NCI-H1048 (cell line): ENCODE results near the gene TEX2.
"Not testable (repeated sequence)": the region's sequence is repeated elsewhere in the genome, so short reads cannot be mapped to it uniquely, and the experiment has no call there.

Source experiments
- DNase-seq: peaks from one replicate; lab custom pipeline; 2025; lab: John Stamatoyannopoulos, UW

Gene TEX2

DNA sequence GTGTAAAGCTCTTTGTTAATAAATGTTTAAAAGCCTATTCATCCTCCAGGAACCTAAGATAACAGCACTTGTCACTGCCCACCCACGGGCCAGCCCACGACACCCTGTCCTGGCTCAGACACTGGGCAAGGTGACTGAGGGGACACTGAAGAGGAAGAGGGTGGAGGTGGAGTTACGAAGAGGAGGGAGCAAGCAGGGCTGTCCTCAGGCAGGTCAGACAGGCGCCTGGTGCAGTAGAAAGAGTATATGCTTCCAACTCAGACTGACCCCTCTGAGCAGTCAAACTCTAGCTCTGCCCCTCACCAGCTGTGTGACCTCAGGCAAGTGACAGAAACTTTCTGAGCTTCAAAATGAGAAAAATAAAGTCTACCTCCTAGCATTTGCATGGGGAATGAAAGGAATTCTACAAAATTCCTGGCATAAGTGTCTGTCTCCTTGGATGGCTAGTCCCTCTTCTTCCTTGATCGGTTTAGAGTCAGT is 22.8 kb downstream of the TEX2 start:
- DNase-seq: no peak

DNA sequence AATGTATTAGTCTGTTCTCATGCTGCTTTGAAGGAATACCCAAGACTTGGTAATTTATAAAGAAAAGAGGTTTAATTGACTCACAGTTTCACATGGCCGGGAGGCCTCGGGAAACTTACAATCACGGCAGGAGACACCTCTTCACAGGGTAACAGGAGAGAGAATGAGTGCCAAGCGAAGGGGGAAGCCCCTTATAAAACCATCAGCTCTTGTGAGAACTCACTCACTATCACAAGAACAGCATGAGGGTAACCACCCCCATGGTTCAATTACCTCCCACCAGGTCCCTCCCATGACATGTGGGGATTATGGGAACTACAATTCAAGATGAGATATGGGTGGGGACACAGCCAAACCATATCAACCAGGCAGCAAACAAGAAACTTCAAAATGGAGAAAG is 24.6 kb downstream of the TEX2 start:
- not testable (repeated sequence) for DNase-seq

DNA sequence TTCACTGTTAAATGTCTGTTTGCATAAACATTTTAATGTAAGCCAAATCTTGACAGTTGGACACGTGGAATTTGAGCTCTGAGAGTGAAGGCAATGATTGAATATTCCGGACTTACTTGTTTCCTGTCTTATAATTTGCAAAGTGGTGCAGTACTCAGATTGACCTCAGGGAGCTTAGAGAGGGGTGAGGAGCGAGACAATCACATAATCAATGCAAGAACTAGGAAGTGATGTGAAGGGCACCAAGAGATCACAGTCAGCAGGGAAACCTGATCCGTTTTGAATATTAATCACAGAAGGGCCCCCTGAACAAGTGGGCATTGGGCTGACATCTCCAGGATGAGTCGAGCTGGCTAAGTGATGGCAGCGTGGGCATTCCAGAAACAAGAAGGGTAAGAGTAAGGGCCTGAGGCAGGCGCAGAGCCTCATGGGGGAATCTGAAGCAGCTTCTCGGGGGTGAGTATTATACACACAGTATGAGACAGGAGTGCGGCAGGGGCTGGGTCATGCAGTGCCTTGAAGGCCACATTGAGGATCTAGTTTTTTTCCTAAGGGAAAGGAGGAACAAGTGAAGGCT is 26.1 kb downstream of the TEX2 start:
- no peak for DNase-seq

DNA sequence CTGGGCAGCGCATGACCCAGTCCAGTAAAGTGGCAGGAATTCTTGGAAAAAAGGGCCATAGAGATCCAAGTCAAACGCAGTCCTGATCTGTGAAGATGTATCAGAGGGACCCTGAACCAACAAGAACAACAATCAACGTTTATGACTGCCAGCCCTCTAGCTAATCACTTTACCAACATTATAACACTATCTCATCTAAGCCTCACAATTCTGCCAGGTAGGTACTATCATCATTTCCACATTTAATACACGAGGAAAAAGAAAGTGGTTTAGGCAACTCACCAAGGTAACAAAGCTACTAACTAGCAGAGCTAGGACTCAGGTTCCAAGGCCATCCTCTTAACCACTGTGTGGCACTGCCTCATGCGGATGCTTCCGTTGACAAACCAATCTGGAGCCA is 28.1 kb downstream of the TEX2 start:
- no peak for DNase-seq

DNA sequence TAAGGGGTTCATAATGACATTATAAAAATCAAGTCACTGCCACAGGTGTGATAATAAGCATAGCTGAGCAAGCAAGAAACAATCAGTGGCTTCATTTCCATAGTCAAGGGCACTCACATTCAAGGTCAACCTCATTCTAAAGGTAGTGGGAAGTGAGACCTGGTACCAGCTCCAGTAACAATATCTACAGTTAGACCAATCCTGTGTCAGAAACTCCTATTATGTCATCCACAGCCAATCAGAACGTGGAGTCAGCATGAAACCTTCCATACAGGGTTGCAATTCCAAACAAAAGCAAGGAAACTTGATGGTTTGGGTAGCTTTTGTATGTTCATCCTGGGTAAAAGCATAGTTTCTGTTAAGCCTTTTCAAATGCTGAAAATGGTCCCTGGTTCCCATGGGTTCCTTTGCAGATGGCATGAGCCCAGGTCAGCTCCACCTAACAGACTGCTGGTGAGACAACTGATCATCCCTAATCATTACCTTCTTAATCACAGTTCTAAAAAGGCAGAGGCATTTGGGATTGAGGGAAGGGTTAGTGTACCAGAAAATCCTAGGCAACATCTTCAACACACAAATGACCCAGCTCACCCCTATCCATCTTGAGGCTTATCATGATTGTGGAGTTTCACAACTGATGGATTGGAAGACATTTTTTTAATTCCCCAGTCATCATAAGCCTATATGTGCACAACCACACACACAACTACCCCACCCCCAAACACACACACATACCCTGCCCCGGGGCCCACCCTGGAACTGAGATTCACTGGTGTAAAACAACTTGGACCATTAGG is 30.4 kb downstream of the TEX2 start:
- DNase-seq: no peak

DNA sequence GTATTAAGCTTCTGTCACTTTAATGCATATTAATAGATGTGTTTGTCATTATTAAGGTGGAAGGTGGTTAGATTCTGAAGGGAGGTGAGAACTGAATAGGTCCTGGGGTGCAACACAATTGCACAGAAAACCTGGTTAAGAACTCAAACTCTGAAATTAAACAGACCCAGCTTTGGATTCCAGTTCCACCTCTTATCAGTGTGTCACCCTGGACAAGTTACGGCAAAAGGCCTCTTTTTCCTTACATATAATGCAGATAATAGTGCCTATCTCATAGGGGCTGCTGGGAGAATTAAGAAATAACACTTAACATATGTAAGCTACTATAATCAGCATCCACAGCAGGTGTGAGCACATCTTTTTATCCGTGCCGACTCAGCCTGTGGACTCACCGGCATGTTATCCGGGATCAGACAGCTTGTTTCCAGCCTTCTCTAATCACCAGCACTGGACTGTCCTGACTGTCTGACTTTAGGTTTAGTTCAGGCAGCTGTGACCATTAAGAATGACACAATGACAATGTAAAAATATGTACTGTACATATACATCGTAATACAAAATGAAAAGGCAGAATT is 31.4 kb downstream of the TEX2 start:
- DNase-seq: no peak

DNA sequence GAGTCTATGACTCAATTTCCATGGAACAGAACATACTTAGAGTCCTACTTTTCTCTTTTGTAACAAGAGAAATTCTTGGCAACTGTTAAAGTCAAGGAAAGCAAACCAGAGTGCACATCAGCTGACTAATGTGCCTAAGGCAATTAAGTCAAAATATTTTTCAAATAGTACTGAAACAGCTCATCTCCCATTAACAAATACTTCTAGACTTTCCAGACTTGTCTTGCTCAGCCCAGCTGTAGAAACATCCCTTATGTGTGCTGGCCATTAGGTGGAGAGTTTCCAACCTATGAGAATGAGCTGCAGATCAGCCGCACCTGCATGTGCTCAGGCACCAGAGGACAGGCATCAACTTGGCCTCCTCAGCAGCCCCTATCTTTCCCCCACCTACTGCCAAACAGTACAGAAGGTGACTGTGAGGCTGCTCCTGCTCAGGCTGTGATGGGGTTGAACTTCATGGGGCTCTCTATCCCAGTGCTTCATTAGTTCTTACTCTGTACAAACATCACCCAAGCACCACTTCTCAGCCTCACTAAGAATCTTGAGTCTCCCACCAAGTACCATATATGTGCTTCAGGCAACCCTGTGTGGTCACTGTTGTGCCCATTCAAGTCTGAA is 32.2 kb downstream of the TEX2 start:
- no peak for DNase-seq

DNA sequence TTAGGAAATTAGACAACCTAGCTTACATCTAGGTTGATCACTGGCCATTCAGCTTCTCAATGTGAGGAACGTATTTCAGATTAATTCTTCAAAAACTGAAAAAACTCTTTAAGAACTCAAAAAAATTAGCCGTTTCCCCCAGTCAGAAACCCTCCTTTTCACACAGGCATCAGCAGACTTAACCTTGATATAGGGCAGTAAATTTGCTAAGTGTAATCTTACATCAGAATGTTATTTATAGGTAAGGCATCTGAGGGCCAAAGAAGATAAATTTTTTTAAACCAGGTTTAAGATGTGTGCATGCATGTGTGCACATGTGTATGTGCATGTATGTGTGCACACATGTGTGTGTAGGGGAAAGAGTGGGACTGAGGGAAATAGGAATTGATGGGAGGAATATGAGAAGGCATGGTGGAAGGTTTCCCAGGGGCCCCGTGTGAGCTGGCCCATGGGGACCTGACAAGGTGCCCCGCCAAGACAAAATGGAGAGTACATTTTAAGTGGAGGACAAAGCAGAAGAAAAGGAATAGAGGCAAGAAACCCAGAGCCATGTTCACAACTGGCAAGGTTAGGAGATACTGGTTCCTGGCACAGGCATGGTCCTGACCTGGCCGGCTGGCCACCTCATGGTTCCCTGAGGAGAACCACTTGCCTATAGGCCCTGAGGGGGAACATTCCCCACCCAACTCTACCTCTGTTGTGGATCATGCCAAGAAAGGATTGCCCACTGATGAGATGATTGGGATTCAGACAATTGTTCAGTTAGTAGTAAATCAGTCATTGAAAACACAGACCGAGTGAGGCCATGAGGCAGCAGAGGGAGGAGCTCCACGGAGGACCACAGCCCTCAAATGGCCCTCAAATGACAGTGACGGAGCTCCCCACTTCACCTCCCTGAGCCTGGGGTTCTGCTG is 33.0 kb downstream of the TEX2 start:
- no peak for DNase-seq

DNA sequence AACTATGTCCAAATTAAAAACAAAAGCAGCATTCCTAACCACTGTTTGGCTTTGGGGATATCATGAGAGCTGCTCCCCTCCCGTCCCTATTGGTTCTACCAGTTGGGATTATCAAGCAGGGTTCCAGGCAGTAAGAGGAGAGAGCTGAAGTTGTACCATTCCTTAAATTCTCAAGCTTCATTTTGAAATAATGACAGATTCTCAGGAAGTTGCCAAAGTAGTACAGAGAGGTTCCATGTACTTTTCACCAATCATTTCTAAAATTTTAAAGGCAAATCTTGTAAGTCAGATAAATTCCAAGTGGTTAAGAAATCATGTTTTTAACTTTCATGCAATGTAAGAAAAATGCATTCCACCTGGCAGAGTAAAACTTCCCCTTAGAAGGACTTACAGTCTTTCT is 36.9 kb downstream of the TEX2 start:
- DNase-seq: no peak

DNA sequence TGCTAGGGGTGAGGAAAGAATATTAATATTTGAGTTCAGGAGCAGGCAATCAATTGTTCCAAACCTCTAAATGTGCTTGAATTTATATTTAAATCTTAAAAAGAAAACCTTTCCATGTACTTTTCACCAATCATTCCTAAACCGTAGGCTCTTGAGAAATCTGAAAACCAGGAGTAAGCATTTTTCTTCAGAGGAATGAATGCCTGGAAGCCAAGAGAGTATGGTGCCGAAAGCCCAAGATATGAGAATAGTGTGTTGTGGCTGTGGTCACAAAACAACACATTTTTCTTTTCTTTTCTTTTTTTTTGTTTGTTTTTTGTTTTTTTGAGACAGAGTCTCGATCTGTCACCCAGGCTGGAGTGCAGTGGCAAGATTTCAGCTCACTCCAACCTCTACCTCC is 37.6 kb downstream of the TEX2 start:
- no peak for DNase-seq

DNA sequence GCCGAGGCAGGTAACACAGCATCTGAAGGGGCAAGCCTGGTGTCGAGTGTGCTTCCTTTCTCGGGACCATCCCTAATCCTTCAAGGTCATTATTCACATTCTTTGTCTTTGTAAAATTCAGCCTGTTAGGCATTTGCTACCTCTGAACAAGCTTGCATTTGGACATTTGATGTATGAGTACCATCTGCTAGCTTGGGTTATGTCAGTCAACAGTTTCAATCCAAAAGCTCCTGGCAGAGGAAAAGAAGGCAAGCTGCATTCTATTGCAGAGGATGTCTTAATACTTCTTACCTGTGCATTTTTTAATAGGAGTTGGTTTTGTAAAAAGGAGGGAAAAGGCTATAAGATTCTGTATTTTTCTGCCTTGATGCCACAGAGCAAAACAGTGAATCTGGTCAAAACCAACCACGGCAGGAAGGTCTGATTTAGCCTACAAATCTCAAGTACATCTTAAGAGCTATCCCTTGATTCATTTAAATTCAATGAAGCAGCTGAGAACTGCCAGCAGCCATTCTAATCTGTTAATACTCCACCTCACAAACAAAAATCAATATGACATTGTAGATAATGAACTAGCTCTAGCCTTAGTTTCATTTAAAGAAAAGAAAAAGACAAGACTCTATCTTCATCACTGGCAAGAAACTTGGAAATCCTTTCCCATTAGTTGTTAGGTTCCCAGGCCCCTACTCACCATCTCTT is 39.0 kb downstream of the TEX2 start:
- no peak for DNase-seq

DNA sequence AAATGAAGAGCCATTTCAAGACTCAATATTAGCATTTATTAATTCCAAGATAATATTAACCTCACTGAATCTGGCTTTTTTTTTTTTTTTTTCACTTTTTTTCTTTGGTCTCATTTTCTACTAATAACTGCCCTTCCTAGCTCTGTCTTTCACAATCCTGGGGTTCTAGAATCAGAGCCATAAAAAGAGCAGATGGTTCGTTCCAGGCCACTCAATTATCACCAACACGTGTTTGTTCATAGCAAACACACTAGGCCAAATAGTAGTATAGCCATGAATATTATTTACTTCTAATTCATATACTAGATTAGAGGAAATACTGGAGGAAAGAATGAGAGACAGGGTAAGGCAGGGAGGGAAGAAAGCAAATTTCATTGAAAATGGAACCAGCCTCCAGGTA is 39.8 kb downstream of the TEX2 start:
- no peak for DNase-seq

DNA sequence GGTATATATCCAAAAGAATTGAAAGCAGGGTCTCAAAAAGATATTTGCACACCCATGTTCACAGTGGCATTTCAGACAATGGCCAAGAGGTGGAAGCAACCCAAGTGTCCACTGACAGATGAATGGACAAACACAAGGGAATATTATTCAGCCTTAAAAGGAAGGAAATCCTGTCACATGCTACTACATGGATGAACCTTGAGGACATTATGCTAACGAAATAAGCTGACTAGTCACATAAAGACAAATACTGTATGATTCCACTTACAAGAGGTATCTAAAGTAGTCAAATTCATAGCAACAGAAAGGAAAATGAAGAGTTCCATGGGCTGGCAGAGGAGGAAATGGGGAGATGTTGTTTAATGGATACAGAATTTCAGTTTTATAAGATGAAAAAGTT is 41.4 kb downstream of the TEX2 start:
- DNase-seq: no peak

DNA sequence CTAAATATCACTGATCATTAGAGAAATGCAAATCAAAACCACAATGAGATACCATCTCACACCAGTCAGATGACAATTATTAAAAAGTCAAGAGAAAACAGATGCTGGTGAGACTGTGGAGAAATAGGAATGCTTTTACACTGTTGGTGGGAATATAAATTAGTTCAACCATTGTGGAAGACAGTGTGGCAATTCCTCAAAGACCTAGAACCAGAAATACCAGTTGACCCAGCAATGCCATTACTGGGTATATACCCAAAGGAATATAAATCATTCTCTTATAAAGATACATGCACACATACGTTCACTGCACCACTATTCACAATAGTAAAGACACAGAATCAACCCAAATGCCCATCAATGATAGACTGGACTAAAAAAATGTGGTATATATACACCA is 42.5 kb downstream of the TEX2 start:
- not testable (repeated sequence) for DNase-seq

DNA sequence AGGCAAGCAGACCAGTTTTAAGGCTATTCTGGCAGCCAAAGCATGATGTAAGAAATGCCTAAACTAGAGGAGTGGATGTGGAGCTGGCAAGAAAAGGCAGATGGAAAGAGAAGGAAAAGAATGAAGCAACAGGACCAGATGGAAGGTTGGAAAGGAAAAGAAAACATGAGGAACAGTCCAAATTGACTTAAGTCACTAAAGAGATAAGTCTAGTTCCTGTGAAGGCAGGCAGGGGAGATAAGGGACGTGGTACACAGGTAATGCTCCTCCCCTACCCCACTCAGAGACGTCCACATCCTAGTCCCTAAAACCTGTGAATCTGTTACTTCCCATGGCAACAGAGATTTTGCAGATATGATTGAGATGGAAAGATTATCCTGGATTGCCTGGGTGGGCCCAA is 43.5 kb downstream of the TEX2 start:
- no peak for DNase-seq

DNA sequence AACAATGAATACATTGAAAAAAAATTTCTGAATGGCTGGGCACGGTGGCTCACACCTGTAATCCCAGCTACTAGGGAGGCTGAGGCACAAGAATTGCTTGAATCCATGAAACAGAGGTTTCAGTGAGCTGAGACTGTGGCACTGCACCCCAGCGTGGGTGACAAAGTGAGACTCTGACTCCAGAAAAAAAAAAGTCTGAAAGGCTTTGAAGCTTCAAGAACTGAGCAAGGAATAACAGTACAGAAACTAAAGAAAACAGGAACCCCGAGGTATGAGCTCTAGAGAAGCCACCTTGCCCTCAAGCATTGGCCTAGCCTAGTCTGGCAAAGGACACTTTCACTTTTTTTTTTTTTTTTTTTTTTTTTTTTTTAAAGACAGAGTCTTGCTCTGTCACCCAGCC is 45.0 kb downstream of the TEX2 start:
- no peak for DNase-seq

DNA sequence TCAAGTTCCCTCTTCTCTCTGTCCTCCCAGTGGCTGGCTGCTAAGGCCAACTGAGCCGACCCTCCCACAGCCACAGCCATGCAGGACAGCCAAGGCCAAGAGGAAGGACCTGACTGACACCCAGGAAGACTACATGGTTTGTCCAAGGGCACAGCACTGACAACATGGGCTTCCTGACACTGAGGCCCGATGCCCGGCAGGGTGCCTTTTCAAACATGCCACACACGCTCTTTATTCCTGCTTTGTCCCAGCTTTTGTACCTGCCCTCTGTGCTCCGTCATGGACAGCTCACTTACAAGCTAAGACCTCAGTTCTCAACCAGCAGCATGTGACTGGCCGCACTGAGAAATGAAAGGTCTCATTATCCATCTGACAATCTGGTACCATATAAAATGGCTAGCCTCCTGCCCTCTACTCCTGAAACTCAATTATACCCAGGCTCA is 45.8 kb downstream of the TEX2 start:
- DNase-seq: no peak

DNA sequence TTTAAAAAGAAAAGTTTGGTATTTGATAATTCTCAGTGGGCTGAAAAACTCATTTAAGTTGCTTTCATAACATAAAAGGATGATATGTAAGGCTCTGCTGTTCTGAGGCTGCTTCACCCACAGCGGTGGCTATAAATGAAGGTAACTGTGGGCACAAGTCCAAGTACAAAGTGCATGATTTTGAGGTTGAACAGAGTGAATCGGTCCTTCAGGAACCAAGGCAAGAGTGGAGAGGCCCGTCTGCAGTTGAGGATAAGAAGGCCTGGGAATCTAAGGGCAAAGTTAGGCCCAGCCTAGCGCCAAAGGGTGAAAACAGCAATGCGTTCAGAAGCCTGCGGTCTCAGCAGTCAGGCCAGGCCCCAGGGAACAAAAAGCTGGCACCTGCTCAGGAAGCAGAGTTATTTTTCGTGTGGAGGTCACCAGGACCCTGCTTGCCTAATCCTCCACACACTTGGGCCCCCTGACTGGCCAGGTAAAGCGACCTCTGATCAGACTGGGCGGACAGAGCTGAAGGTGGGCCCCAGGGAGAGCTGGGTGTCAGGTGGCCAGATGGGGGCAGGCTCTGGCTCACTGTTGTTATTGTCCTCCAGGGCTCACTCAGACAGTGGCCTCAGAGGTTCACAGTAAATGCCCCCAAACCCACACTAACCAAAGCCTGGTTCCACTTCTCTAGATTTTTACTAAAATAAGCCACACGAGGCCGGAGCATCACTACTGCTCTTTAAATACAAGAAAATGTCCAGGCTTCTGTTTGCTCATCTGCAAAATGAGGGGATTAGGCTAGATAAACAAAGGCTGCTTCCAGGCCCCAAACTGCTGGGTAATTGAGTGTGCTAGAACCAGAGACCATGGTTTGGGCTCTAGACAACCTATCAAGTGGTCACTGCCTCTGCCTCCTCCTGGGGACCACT is 46.5 kb downstream of the TEX2 start:
- DNase-seq: no peak

DNA sequence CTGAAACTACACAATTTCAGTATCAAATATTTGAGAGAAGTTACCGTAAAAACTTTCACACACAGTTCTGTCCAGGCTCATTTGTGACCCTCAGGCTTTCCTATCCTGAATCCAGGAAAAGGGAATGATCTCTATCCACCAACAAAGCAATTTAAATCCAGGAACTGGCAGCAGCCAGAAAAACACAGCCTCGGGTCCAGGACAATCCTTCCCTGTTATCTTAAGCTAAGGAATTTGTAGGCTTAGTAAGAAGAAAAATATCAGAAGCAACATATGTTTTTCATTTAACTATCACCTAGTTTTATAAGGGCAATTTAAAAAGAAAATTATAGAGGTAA is 47.1 kb downstream of the TEX2 start:
- DNase-seq: no peak

DNA sequence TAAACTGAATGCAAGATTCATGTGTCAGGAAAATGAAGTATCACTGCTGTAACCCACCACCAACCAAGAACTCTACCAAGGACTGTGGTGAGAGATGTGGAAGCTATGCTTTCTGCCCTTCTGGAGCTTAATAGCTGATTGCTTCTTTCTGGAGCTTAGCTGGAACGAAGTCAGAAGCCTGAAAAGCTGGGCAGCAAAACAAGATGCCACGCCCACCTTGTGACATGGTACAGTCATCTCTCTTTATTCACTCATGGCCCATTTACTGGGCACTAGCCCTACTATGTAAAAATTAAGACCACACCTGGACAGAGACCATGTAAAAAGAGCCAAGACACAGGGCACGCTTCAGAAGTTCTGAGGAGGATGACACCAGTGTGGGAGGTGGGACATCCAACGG is 48.1 kb downstream of the TEX2 start:
- no peak for DNase-seq
